ENCODE results near the gene UTS2R. TPM values are rescaled to one million over a fixed set of nuclear protein-coding genes. Genes with fewer than 3 reads are reported as not detected.

UTS2R gene
- total and polyA plus RNA-seq, 8 donors = not detected

- H3K4me3 ChIP-seq = no peak overlapping the region
- no peaks in the 10 kb centered on the region for H3K27me3 ChIP-seq
- intact Hi-C loops (cut with DNase I; ENCODE audit: low total_unique reads) = no loop called here
- H3K4me1 ChIP-seq = peaks cover 0 to 8% (median 2%) of the 10 kb centered on the region in 4 donors
- no peak overlapping the region for H3K27ac ChIP-seq
- WGBS, 5 donors = 88 to 93% (median 93%) methylated on average over 14 of the region's 14 CpGs
- H3K36me3 ChIP-seq = peaks cover 12 to 90% (median 72%) of the 10 kb centered on the region in 4 donors
- no peak for DNase-seq
- no peaks in the 10 kb centered on the region for H3K9me3 ChIP-seq
- TF ChIP-seq, protein P1, sequence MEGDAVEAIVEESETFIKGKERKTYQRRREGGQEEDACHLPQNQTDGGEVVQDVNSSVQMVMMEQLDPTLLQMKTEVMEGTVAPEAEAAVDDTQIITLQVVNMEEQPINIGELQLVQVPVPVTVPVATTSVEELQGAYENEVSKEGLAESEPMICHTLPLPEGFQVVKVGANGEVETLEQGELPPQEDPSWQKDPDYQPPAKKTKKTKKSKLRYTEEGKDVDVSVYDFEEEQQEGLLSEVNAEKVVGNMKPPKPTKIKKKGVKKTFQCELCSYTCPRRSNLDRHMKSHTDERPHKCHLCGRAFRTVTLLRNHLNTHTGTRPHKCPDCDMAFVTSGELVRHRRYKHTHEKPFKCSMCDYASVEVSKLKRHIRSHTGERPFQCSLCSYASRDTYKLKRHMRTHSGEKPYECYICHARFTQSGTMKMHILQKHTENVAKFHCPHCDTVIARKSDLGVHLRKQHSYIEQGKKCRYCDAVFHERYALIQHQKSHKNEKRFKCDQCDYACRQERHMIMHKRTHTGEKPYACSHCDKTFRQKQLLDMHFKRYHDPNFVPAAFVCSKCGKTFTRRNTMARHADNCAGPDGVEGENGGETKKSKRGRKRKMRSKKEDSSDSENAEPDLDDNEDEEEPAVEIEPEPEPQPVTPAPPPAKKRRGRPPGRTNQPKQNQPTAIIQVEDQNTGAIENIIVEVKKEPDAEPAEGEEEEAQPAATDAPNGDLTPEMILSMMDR (IDR thresholded peaks at IDR 0.05) = no peak
- TF ChIP-seq POLR2A (IDR thresholded peaks at IDR 0.05) (no peak), POLR2AphosphoS5 (IDR thresholded peaks at IDR 0.05) (no peak), EP300 (IDR thresholded peaks at IDR 0.05) (no peak)
Measured at GRCh38 chr17:82405051-82405450, 33.5 kb downstream of the UTS2R start.

DNA sequence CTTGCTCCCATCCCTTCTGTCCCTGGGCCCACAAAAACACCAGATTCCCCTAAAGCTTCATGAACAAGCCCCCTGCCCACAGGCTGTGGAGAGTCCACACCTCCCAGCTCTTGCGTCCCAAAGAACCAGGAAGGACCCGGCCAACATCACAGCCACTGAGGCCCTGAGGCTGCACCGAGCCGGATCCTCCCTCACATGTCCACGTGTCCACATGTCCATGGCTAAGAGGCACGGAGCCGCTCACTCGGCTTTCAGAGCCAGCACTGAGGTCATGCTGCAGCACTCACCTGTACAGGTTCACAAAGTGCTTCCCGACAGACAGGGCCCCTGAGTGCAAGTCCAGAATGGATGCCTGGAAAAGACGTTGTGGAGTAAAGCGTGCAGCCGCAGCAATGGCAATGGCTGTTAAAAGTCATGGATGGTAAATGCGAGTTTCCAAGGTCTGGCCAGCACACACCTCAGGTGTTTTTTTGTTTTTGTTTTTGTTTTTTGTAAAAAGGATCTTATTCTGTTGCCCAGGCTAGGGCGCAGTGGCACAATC lies 34.6 kb downstream of the UTS2R start:
- WGBS, 5 donors = 92 to 94% (median 93%) methylated on average over 14 of the region's 14 CpGs
- no peaks in the 10 kb centered on the region for H3K27me3 ChIP-seq
- no peak for DNase-seq
- intact Hi-C loops (cut with DNase I; ENCODE audit: low total_unique reads) = no loop called here
- no peak overlapping the region for H3K27ac ChIP-seq
- H3K36me3 ChIP-seq = peaks cover 12 to 91% (median 70%) of the 10 kb centered on the region in 4 donors
- H3K4me3 ChIP-seq = no peak overlapping the region
- TF ChIP-seq POLR2AphosphoS5 (IDR thresholded peaks at IDR 0.05) (no peak), EP300 (IDR thresholded peaks at IDR 0.05) (no peak), POLR2A (IDR thresholded peaks at IDR 0.05) (no peak)
- TF ChIP-seq, protein P1 (IDR thresholded peaks at IDR 0.05) = no peak
- H3K9me3 ChIP-seq = no peaks in the 10 kb centered on the region
- H3K4me1 ChIP-seq = peaks cover 0 to 3% (median 0%) of the 10 kb centered on the region in 4 donors

DNA sequence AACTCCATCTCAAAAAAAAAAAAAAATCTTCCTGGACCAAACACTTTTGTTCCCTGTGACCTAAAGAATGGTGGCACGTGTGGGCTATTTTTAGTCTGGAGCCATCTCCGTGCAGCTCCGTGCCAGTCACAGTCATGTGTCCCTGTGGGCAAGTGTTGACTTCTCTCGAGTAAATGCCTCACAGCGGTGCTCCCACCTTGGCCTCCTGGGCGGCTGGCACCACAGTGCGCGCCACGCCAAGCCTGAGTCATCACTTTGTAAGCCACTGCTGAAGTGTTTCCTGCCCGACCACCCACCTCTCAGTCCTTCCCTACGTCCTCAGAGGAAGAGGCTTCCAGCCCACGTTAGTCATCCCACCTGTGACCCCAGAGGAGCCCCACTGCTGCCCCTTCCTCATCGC lies 35.7 kb downstream of the UTS2R start:
- H3K4me3 ChIP-seq = no peak overlapping the region
- WGBS, 5 donors = 64 to 82% (median 77%) methylated on average over 13 of the region's 13 CpGs
- no peak for TF ChIP-seq POLR2AphosphoS5 (IDR thresholded peaks at IDR 0.05)
- no peak for TF ChIP-seq POLR2A (IDR thresholded peaks at IDR 0.05)
- no peak for TF ChIP-seq EP300 (IDR thresholded peaks at IDR 0.05)
- TF ChIP-seq, protein P1 (IDR thresholded peaks at IDR 0.05) = no peak
- no peaks in the 10 kb centered on the region for H3K27me3 ChIP-seq
- no peaks in the 10 kb centered on the region for H3K9me3 ChIP-seq
- peaks cover 12 to 84% (median 62%) of the 10 kb centered on the region in 4 donors for H3K36me3 ChIP-seq
- H3K27ac ChIP-seq = no peak overlapping the region
- DNase-seq = peak in 1 of 2 donors; percentile 35
- intact Hi-C loops (cut with DNase I; ENCODE audit: low total_unique reads) = no loop called here
- H3K4me1 ChIP-seq = no peaks in the 10 kb centered on the region

- Histone ChIP-seq H3K9me3 (no peaks in the 10 kb centered on the region), H3K4me3 (no peak overlapping the region), H3K36me3 (peaks cover 6 to 77% (median 56%) of the 10 kb centered on the region in 4 donors), H3K4me1 (no peaks in the 10 kb centered on the region), H3K27ac (no peak overlapping the region), H3K27me3 (no peaks in the 10 kb centered on the region)
- intact Hi-C loops (cut with DNase I; ENCODE audit: low total_unique reads) = no loop called here
- 87 to 93% (median 90%) methylated on average over 15 of the region's 15 CpGs for WGBS, 5 donors
- TF ChIP-seq, protein P1 (IDR thresholded peaks at IDR 0.05) = no peak
- TF ChIP-seq POLR2A (IDR thresholded peaks at IDR 0.05) = no peak
- no peak for TF ChIP-seq EP300 (IDR thresholded peaks at IDR 0.05)
- TF ChIP-seq POLR2AphosphoS5 (IDR thresholded peaks at IDR 0.05) = no peak
- DNase-seq = no peak
Measured at GRCh38 chr17:82408288-82408937, 36.8 kb downstream of the UTS2R start.

All from stomach (tissue), 9 donors.